Uterus (tissue), 2 donors: ENCODE data around the gene SRPRB.

Experiments
- CTCF ChIP-seq, 4 experiments: fragments of 200-600 bp in 2 of 4; fragments of 450-650 bp in 2 of 4; sonication (generic) in 2 of 4; IDR thresholded peaks; one replicate each; pipeline ENCODE4 v1.5.1; 2016 to 2019; ENCODE audit warnings: antibody characterized with exemption in 4 of 4, mild to moderate bottlenecking in 2 of 4, moderate library complexity in 1 of 4
- POLR2A ChIP-seq, 2 donors: fragments of 450-650 bp; IDR thresholded peaks; one replicate each; pipeline ENCODE4 v1.6.1; 2016; ENCODE audit warnings: antibody characterized with exemption in 2 of 2, mild to moderate bottlenecking in 1 of 2, moderate library complexity in 1 of 2

- no peak for TF ChIP-seq CTCF (IDR thresholded peaks at IDR 0.05)
- TF ChIP-seq POLR2A (IDR thresholded peaks at IDR 0.05) = no peak
Measured at GRCh38 chr3:133863911-133864310, 58.3 kb downstream of the SRPRB start.
